Kidney epithelial cell (primary cell): ENCODE data around the gene SCAMP1. TPM values are rescaled to one million over a fixed set of nuclear protein-coding genes. Genes with fewer than 3 reads are reported as not detected.

Source experiments
- DNase-seq: peaks from one replicate; pipeline ENCODE4 v3.0.0-alpha.2; 2010; ENCODE audit warnings: low read depth
- H3K27me3 ChIP-seq: 2 replicates; pipeline ENCODE4 v1.6.0; 2011; ENCODE audit warnings: low read length; ENCODE audit not compliant: control insufficient read depth, insufficient read depth
- H3K36me3 ChIP-seq: 2 replicates; pipeline ENCODE4 v1.5.1; 2011; ENCODE audit warnings: low read length; ENCODE audit not compliant: control insufficient read depth, insufficient read depth
- H3K4me3 ChIP-seq: 2 replicates; pipeline ENCODE4 v1.5.1; 2011; ENCODE audit warnings: low read depth, mild to moderate bottlenecking, control low read depth, low read length
- total RNA-seq: library from RNA; depleted of rRNA; stranded (reverse); fragments of >200 nt; gene quantifications from 2 replicates; pipeline ENCODE4 v1.2.3, GENCODE V29; 2015
- TF ChIP-seq, protein P1 (sequence below): IDR thresholded peaks from 2 replicates; pipeline ENCODE4 v1.5.1; 2011; ENCODE audit warnings: mild to moderate bottlenecking, moderate library complexity, low read length, control low read depth, inconsistent platforms; ENCODE audit not compliant: insufficient read depth, poor library complexity, severe bottlenecking

Gene SCAMP1
- total RNA-seq, 1 donor from 2014 or later, result 43.0 TPM

DNA sequence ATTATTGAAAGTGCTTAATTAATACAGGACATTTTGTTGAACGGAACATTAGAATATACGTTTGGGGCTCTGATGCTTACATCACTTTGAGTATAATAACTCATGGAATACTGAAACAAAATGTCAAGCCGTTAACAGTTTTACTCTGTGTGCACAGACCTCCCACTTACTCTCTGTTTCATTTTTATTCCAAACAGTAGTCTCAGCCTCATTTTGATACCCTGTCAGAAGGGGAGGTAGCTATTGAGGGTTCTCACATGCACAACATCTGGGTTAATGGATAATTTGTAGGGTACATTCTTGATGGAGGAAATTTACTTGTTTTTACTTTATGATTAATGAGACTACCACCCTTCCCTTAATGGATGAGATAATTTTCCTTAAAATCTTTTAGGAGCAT, 59.0 kb downstream of the SCAMP1 start:
- no peak for DNase-seq
- Histone ChIP-seq H3K4me3 (no peak overlapping the region), H3K27me3 (no peaks in the 10 kb centered on the region), H3K36me3 (no peaks in the 10 kb centered on the region)
- TF ChIP-seq, protein P1, sequence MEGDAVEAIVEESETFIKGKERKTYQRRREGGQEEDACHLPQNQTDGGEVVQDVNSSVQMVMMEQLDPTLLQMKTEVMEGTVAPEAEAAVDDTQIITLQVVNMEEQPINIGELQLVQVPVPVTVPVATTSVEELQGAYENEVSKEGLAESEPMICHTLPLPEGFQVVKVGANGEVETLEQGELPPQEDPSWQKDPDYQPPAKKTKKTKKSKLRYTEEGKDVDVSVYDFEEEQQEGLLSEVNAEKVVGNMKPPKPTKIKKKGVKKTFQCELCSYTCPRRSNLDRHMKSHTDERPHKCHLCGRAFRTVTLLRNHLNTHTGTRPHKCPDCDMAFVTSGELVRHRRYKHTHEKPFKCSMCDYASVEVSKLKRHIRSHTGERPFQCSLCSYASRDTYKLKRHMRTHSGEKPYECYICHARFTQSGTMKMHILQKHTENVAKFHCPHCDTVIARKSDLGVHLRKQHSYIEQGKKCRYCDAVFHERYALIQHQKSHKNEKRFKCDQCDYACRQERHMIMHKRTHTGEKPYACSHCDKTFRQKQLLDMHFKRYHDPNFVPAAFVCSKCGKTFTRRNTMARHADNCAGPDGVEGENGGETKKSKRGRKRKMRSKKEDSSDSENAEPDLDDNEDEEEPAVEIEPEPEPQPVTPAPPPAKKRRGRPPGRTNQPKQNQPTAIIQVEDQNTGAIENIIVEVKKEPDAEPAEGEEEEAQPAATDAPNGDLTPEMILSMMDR, result no peak

DNA sequence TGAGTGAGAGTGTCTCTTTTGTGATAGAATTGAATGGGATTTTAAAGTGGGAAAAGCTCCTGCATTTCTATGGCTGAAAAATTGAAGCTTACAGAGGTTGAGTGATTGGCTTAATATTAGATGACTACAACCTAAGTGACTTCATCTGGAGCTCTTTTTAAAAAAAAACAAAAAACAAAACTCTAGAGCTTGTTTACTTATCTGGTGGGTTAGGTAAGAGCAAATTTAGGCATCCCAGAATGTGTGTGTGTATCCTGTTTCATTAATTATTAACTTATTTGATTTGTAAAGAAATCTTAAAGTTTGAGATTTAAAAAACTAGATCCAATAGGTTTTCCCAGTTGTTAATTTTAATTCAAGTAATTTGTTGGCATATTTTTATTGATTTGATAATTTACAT, 60.1 kb downstream of the SCAMP1 start:
- Histone ChIP-seq H3K27me3 (no peaks in the 10 kb centered on the region), H3K4me3 (no peak overlapping the region), H3K36me3 (no peaks in the 10 kb centered on the region)
- no peak for DNase-seq
- TF ChIP-seq, protein P1, result no peak

- DNase-seq, result no peak
- no peaks in the 10 kb centered on the region for H3K36me3 ChIP-seq
Measured at GRCh38 chr5:78424665-78425064, 64.2 kb downstream of the SCAMP1 start.

DNA sequence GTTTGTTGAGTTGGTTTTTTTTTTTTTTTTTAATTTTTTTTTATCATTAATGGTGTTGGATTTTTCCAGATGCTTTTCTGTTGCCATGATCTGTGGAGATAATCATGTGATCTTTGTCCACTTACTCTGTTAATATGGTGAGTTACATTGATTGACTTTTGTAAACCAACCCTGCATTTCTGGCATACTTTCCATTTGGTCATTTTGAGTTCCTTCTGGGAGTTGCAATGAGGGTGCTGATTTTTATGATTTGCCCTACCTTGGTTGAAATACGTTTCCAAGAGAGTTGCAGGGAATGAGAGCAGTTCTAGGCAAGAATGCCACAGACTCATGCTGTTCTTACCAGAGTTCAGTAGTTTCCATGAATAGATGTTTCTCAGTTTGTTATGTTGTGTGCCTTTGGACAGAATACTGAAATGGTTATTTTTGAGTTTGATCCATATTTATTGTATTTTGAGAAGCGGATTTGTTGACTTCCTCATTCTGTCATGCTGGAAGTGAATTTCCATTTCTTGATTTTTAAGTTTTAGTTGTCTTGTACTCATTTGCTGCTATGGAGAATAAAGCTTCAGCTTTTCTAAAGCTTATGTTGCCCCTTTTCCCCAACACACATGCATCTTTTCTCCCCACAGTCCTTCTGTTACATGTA, 69.0 kb downstream of the SCAMP1 start:
- H3K36me3 ChIP-seq, result no peaks in the 10 kb centered on the region
- no peak for DNase-seq
- no peaks in the 10 kb centered on the region for H3K27me3 ChIP-seq
- H3K4me3 ChIP-seq, result no peak overlapping the region
- TF ChIP-seq, protein P1, result no peak

More at GRCh38 chr5:78424665-78425064, 64.2 kb downstream of the SCAMP1 start:
- Histone ChIP-seq H3K4me3 (no peak overlapping the region), H3K27me3 (no peaks in the 10 kb centered on the region)
- TF ChIP-seq, protein P1, result no peak

DNA sequence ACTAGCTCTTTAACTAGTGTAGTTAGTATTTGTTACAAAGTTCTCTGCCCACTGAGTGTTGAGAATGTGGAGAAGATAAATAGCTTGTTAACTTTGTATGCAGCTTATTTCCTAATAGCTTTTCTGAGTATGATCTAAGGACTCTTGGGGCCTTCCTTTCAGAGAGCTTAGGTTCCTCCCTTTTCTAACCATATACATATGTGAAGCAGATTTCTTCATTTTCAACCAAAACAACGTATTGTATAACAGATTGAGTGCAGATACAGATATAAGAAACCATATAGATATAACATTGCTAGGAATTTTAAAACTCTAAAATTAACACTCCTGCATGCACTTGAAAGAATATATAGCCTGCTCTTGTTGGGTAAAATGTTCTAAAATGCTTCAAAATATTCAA, 70.4 kb downstream of the SCAMP1 start:
- TF ChIP-seq, protein P1, result no peak
- H3K36me3 ChIP-seq, result no peaks in the 10 kb centered on the region

DNA sequence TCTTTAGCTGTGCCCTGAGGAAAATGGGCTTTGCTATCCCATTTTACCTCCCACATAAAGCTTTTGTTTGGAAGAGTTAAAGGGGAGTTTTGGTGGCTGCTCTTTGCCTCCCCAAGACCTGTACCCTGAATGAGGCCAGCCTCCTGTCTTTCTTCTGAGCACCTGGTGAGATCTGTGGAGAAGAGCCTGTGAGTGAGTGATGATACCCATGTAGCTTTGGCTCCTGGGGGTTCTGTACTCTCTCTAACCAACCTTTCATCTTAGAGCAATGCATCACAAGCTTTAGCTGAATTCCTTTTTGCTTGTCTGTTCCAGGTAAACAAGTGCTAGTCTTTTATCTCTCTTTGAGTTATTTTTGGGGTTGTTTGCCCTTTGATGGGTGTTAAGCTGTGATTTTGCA, 73.6 kb downstream of the SCAMP1 start:
- no peak for DNase-seq
- no peaks in the 10 kb centered on the region for H3K36me3 ChIP-seq
- H3K4me3 ChIP-seq, result no peak overlapping the region
- no peaks in the 10 kb centered on the region for H3K27me3 ChIP-seq
- TF ChIP-seq, protein P1, result no peak

More for the DNA sequence above, 70.4 kb downstream of the SCAMP1 start:
- no peak for DNase-seq
- no peak overlapping the region for H3K4me3 ChIP-seq
- no peaks in the 10 kb centered on the region for H3K27me3 ChIP-seq
